ENCODE results near the gene GP1BB.
A peak's percentile ranks its signal among the peaks of the same experiment; 100 is the strongest.

The GP1BB gene

GRCh38 chr22:19728271-19728670 is 4.9 kb downstream of the GP1BB start:
- no peaks in the 10 kb centered on the region for H3K27me3 ChIP-seq (ENCODE audit: low read depth, low read length)
- H3K27ac ChIP-seq (ENCODE audit: low read length), result no peak overlapping the region
- no peak overlapping the region for H3K9ac ChIP-seq (ENCODE audit: low read length)
- H3K4me2 ChIP-seq (ENCODE audit: low read length), result no peak overlapping the region
- H2AFZ ChIP-seq (ENCODE audit: low read depth, low read length), result no peak overlapping the region
- H3K4me1 ChIP-seq (ENCODE audit: low read length), result no peaks in the 10 kb centered on the region
- H3K4me3 ChIP-seq (ENCODE audit: low read length), result no peak overlapping the region
- no peaks in the 10 kb centered on the region for H3K36me3 ChIP-seq (replicated peaks; ENCODE audit: low read depth, low read length)
- H3K79me2 ChIP-seq (ENCODE audit: low read length), result no peaks in the 10 kb centered on the region
- no peaks in the 10 kb centered on the region for H4K20me1 ChIP-seq (ENCODE audit: insufficient read depth, low read length)
- no peak for TF ChIP-seq CTCF (IDR thresholded peaks at IDR 0.05; ENCODE audit: low read depth, low read length)
- TF ChIP-seq EZH2phosphoT487 (IDR thresholded peaks at IDR 0.05; ENCODE audit: low read depth), result no peak
- H3K9me3 ChIP-seq (ENCODE audit: insufficient read depth, low read length), result no peaks in the 10 kb centered on the region

GRCh38 chr22:19728836-19729235 is 5.5 kb downstream of the GP1BB start:
- Histone ChIP-seq H3K27ac (ENCODE audit: low read length) (no peak overlapping the region), H4K20me1 (ENCODE audit: insufficient read depth, low read length) (no peaks in the 10 kb centered on the region), H3K4me3 (ENCODE audit: low read length) (no peak overlapping the region), H3K9ac (ENCODE audit: low read length) (no peak overlapping the region), H3K4me1 (ENCODE audit: low read length) (no peaks in the 10 kb centered on the region), H2AFZ (ENCODE audit: low read depth, low read length) (no peak overlapping the region), H3K27me3 (ENCODE audit: low read depth, low read length) (no peaks in the 10 kb centered on the region), H3K9me3 (ENCODE audit: insufficient read depth, low read length) (no peaks in the 10 kb centered on the region), H3K4me2 (ENCODE audit: low read length) (no peak overlapping the region), H3K79me2 (ENCODE audit: low read length) (no peaks in the 10 kb centered on the region), H3K36me3 (replicated peaks; ENCODE audit: low read depth, low read length) (no peaks in the 10 kb centered on the region)
- TF ChIP-seq EZH2phosphoT487 (IDR thresholded peaks at IDR 0.05; ENCODE audit: low read depth) (no peak), CTCF (IDR thresholded peaks at IDR 0.05; ENCODE audit: low read depth, low read length) (no peak)

- H4K20me1 ChIP-seq (ENCODE audit: insufficient read depth, low read length), result no peaks in the 10 kb centered on the region
- H3K79me2 ChIP-seq (ENCODE audit: low read length), result no peaks in the 10 kb centered on the region
- no peaks in the 10 kb centered on the region for H3K27me3 ChIP-seq (ENCODE audit: low read depth, low read length)
- no peaks in the 10 kb centered on the region for H3K36me3 ChIP-seq (replicated peaks; ENCODE audit: low read depth, low read length)
- TF ChIP-seq CTCF (IDR thresholded peaks at IDR 0.05; ENCODE audit: low read depth, low read length), result no peak
- no peak for TF ChIP-seq EZH2phosphoT487 (IDR thresholded peaks at IDR 0.05; ENCODE audit: low read depth)
- no peak overlapping the region for H2AFZ ChIP-seq (ENCODE audit: low read depth, low read length)
- no peaks in the 10 kb centered on the region for H3K4me1 ChIP-seq (ENCODE audit: low read length)
- H3K9me3 ChIP-seq (ENCODE audit: insufficient read depth, low read length), result no peaks in the 10 kb centered on the region
- H3K9ac ChIP-seq (ENCODE audit: low read length), result no peak overlapping the region
- no peak overlapping the region for H3K27ac ChIP-seq (ENCODE audit: low read length)
- no peak overlapping the region for H3K4me3 ChIP-seq (ENCODE audit: low read length)
- H3K4me2 ChIP-seq (ENCODE audit: low read length), result no peak overlapping the region
Observed at GRCh38 chr22:19729507-19729906, 6.2 kb downstream of the GP1BB start.

- peak overlapping the region; percentile 75 for H3K4me2 ChIP-seq (ENCODE audit: low read length)
- H3K27ac ChIP-seq (ENCODE audit: low read length), result no peak overlapping the region
- H3K79me2 ChIP-seq (ENCODE audit: low read length), result no peaks in the 10 kb centered on the region
- no peak for TF ChIP-seq CTCF (IDR thresholded peaks at IDR 0.05; ENCODE audit: low read depth, low read length)
- no peak for TF ChIP-seq EZH2phosphoT487 (IDR thresholded peaks at IDR 0.05; ENCODE audit: low read depth)
- peak overlapping the region; percentile 24; the same call in 1 of the 2 replicates for H3K9ac ChIP-seq (ENCODE audit: low read length)
- H3K36me3 ChIP-seq (replicated peaks; ENCODE audit: low read depth, low read length), result no peaks in the 10 kb centered on the region
- H2AFZ ChIP-seq (ENCODE audit: low read depth, low read length), result peak overlapping the region; percentile 96
- H3K4me1 ChIP-seq (ENCODE audit: low read length), result no peaks in the 10 kb centered on the region
- H4K20me1 ChIP-seq (ENCODE audit: insufficient read depth, low read length), result no peaks in the 10 kb centered on the region
- H3K4me3 ChIP-seq (ENCODE audit: low read length), result peak overlapping the region; percentile 74
- no peaks in the 10 kb centered on the region for H3K27me3 ChIP-seq (ENCODE audit: low read depth, low read length)
- H3K9me3 ChIP-seq (ENCODE audit: insufficient read depth, low read length), result no peaks in the 10 kb centered on the region
Observed at GRCh38 chr22:19730198-19730597, 6.9 kb downstream of the GP1BB start.

All from OCI-LY3 (cell line).